GM13976 (cell line): Measurements from ENCODE around the gene CAPNS1.
A peak's percentile ranks its signal among the peaks of the same experiment; 100 is the strongest.

Experiments
- DNase-seq: peaks from one replicate; pipeline ENCODE4 v3.0.0; 2012; ENCODE audit warnings: low spot score
- CTCF ChIP-seq: IDR thresholded peaks from 2 replicates; pipeline ENCODE4 v1.5.1; 2012; ENCODE audit warnings: borderline replicate concordance, mild to moderate bottlenecking; ENCODE audit not compliant: insufficient read depth; ENCODE audit errors: extremely low read depth, missing control alignments, control extremely low read depth
- in situ Hi-C: fragments of 300-500 bp; cut with MboI; formaldehyde crosslinking; loops from one replicate; pipeline ENCODE4 v1.12.0; 2022; ENCODE audit warnings: low sequenced_read_pairs, mixed read lengths, inconsistent platforms; ENCODE audit not compliant: unreplicated experiment

The CAPNS1 gene

GRCh38 chr19:36113425-36113824 is 26.4 kb upstream of the CAPNS1 start:
- TF ChIP-seq CTCF: no peak
- in situ Hi-C loops: no loop called here

GRCh38 chr19:36113894-36114720 is 25.8 kb upstream of the CAPNS1 start:
- in situ Hi-C loops: no loop called here
- TF ChIP-seq CTCF: peak; percentile 9

More at GRCh38 chr19:36113425-36113824, 26.4 kb upstream of the CAPNS1 start:
- no peak for DNase-seq

GRCh38 chr19:36114721-36115452 is 25.0 kb upstream of the CAPNS1 start, which contains the start of gene POLR2I:
Gene POLR2I (minus strand): TSS chr19:36114875. CDS start chr19:36114856, 19 bp downstream.
- in situ Hi-C loops: no loop called here
- peak; percentile 98 for DNase-seq
- no peak for TF ChIP-seq CTCF

More at GRCh38 chr19:36113894-36114720, 25.8 kb upstream of the CAPNS1 start:
- peak; percentile 38 for DNase-seq

DNA sequence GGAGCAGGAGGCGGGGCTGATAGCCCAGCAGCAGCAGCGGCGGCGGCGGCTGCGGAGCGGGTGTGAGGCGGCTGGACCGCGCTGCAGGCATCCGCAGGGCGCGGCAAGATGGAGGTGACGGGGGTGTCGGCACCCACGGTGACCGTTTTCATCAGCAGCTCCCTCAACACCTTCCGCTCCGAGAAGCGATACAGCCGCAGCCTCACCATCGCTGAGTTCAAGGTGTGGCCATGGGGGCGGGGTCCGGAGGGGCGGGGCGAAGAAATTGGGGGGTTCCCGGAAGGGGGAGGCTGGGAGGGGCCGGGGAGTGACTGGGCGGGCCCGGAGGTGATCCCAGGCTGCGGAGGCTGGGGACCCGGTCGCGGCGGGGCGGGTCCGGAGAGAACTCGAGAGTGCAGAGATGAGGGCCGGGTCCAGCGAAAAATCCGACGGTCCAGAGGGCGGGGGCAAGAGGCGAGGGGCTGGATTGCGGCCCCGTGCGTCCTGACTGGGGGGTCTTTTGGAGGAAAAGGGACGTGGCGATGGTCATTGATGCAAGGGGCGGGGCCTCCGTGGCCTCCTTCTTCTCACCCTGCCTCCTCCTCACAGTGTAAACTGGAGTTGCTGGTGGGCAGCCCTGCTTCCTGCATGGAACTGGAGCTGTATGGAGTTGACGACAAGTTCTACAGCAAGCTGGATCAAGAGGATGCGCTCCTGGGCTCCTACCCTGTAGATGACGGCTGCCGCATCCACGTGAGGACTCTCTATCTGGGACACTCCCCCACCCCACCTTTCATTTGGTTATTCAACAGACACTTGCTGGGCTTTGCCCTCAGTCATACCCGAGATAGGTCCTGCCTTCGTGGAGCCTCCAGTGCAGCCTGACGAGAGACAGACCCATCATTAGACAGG is 24.2 kb upstream of the CAPNS1 start, which contains the start of gene TBCB:
Gene TBCB, plus strand, starts transcription at position 16 of the 891 bp plus-strand sequence. Its CDS starts 93 bp downstream, at position 109.
- in situ Hi-C loops: no loop called here
- peak; percentile 93 for DNase-seq
- TF ChIP-seq CTCF: no peak

- in situ Hi-C loops: no loop called here
- DNase-seq: no peak
Measured at GRCh38 chr19:36116344-36116637, 23.6 kb upstream of the CAPNS1 start.

More at GRCh38 chr19:36116344-36116637, 23.6 kb upstream of the CAPNS1 start:
- TF ChIP-seq CTCF: no peak
